HG02623 (cell line): ENCODE measurements around the gene PIAS1.
"Not testable (repeated sequence)": the region's sequence is repeated elsewhere in the genome, so short reads cannot be mapped to it uniquely, and the experiment has no call there.

Source experiments
- ATAC-seq: cut with Tn5 transposase; IDR thresholded peaks from one replicate; pipeline ENCODE4 v1.9.1; 2021; ENCODE audit warnings: moderate library complexity; ENCODE audit not compliant: unreplicated experiment

The PIAS1 gene

GRCh38 chr15:68053701-68054627, at the start of gene PIAS1:
PIAS1 (plus strand) TSS chr15:68054315; CDS start chr15:68054327, 12 bp downstream.
- peak; percentile 76 for ATAC-seq

- not testable (repeated sequence) for ATAC-seq
Measured at GRCh38 chr15:68007642-68008041, 46.5 kb upstream of the PIAS1 start.

DNA sequence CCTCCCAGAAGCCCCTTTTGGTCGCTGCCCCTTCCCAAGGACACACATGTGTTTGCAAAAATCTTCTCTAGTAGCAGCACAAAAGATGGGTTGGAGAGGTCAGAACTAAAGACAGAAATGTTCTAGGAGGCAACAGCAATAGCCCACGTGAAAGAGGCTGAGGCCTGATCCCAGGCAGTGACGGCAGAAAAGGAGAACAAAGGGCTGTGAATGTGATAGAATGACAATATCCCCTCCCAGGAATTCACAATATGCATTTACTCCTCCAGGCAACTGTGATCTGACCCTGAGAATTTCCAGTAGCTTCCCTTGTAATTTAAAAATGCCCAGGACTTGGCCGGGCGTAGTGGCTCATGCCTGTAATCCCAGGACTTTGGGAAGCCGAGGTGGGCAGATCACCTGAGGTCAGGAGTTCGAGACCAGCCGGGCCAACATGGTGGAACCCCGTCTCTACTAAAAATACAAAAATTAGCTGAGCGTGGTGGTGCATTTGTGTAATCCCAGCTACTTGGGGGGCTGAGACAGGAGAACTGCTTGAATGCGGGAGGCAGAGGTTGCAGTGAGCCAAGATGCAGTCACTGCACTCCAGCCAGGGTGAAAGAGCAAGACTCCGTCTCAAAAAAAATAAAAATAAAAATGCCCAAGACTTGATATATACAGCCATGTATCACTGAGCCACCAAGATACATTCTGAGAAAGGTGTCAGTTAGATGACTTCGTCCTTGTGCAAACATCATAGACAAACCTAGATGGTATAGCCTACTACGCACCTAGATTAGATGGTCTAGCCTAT, 43.6 kb upstream of the PIAS1 start:
- no peak for ATAC-seq

- no peak for ATAC-seq
Measured at GRCh38 chr15:68012911-68013310, 41.2 kb upstream of the PIAS1 start.

GRCh38 chr15:68014219-68014618, 39.9 kb upstream of the PIAS1 start:
- ATAC-seq, result no peak

- ATAC-seq, result no peak
Measured at GRCh38 chr15:68015244-68015643, 38.9 kb upstream of the PIAS1 start.

GRCh38 chr15:68017201-68017600, 36.9 kb upstream of the PIAS1 start:
- ATAC-seq, result no peak

DNA sequence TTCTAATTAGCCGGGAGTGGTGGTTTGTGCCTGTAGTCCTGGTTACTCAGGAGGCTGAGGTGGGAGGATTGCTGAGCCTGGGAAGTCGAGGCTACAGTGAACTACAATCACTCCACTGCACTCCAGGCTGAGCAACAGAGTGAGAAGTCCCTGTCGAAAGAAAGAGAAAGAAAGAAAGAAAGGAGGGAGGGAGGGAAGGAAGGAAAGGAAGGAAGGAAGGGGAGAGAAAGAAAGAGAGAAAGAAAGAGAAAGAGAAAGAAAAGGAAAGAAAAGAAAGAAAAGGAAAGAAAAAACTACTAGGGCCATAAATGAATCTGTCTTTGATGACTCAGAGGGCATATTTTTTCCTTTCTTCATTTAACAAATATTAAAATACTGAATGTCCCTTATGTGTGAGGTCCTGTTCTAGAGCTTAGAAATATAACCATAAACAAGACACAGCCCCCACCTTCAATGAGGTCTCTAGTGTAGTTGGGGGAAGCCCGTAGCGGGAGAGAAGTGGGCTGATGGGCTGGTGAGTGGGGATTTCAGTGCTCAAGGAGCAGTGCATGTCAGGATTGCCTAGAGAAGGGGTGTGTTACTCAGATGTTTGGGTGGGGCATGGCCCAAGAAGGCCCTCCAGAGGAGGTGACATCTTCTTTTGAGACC, 35.2 kb upstream of the PIAS1 start:
- no peak for ATAC-seq

- ATAC-seq, result no peak
Measured at GRCh38 chr15:68019814-68020525, 34.1 kb upstream of the PIAS1 start.

GRCh38 chr15:68020685-68021084, 33.4 kb upstream of the PIAS1 start:
- ATAC-seq, result no peak

DNA sequence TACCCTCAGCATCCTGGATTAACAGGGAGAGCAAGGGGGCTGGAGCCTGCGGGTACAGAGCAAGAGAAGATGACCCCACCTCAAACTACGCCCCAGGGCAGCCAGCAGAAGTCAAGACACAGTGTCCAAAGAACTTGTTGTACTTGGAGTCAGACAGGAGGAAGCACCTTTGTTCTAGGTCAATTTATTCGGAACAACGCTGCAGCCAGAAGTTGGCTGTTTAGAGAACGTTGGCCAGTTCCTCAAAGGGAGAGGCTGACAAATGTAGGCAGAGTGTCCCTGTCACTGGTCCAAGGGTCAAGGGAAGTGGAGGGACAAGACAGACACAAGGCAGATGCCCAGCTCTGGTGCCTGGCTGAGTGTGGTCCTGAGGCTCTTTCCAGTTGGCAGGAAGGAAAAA, 32.1 kb upstream of the PIAS1 start:
- ATAC-seq, result no peak

- no peak for ATAC-seq
Measured at GRCh38 chr15:68023307-68024101, 30.6 kb upstream of the PIAS1 start.

DNA sequence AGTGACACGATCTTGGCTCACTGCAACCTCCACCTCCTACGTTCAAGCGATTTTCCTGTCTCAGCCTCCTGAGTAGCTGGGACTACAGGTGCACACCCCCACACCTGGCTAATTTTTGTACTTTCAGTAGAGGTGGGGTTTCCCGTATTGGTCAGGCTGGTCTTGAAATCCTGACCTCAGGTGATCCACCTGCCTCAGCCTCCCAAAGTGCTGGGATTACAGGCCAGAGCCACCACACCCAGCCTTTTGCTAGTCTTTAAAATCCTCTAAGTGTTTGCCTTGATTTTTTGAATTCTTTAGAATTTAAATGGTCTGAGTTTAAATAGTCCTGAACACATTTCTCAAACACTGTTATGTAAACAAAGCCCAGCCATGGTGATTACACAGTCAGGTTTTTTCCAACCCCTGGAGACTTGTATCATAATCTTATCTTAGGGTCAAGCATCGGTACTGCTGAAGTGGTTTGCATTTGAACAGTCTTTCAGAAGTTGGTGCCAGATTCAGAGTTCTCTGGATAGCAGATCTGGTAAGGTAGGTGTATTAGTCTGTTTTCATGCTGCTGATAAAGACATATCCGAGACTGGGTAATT, 28.2 kb upstream of the PIAS1 start:
- no peak for ATAC-seq

- ATAC-seq, result no peak
Measured at GRCh38 chr15:68027388-68027787, 26.7 kb upstream of the PIAS1 start.

- no peak for ATAC-seq
Measured at GRCh38 chr15:68028137-68028887, 25.8 kb upstream of the PIAS1 start.

- ATAC-seq, result no peak
Measured at GRCh38 chr15:68028888-68029207, 25.3 kb upstream of the PIAS1 start.

GRCh38 chr15:68029959-68030358, 24.2 kb upstream of the PIAS1 start:
- ATAC-seq, result no peak

GRCh38 chr15:68031404-68031803, 22.7 kb upstream of the PIAS1 start:
- no peak for ATAC-seq

GRCh38 chr15:68032672-68033071, 21.4 kb upstream of the PIAS1 start:
- no peak for ATAC-seq
